Peyer's patch (tissue), 4 donors: ENCODE data around the gene PPP2R5D. TPM values are rescaled to one million over a fixed set of nuclear protein-coding genes. Genes with fewer than 3 reads are reported as not detected.
A peak's percentile ranks its signal among the peaks of the same experiment; 100 is the strongest.

Experiments
- DNase-seq, 3 donors: peaks; one replicate each; pipeline ENCODE4 v3.0.0-alpha.2; 2017 to 2019
- H3K27ac ChIP-seq, 4 donors: fragments of 200-600 bp; sonication (generic); one replicate each; pipeline ENCODE4 v1.5.1; 2016 to 2019
- H3K27me3 ChIP-seq, 2 donors: fragments of 200-600 bp; sonication (generic); one replicate each; pipeline ENCODE4 v1.5.1; 2019
- H3K36me3 ChIP-seq, 3 donors: fragments of 200-600 bp; sonication (generic); one replicate each; pipeline ENCODE4 v1.5.1; 2016 to 2019
- H3K4me1 ChIP-seq, 4 donors: fragments of 200-600 bp; sonication (generic); one replicate each; pipeline ENCODE4 v1.5.1; 2016 to 2019
- H3K4me3 ChIP-seq, 4 donors: fragments of 200-600 bp; sonication (generic); 1 replicate in 3 of 4; 2 replicates in 1 of 4; pipeline ENCODE4 v1.5.1; 2016 to 2019; ENCODE audit warnings: mild to moderate bottlenecking in 1 of 4
- H3K9me3 ChIP-seq, 4 donors: fragments of 200-600 bp; sonication (generic); one replicate each; pipeline ENCODE4 v1.5.1; 2016 to 2019; ENCODE audit warnings: mild to moderate bottlenecking in 1 of 4
- POLR2A ChIP-seq, 2 donors: fragments of 450-650 bp; IDR thresholded peaks; one replicate each; pipeline ENCODE4 v1.5.1; 2017; ENCODE audit warnings: antibody characterized with exemption in 2 of 2, mild to moderate bottlenecking in 2 of 2, moderate library complexity in 2 of 2
- total RNA-seq, 4 donors: library from RNA; depleted of rRNA; stranded (reverse); fragments of >200 nt; gene quantifications; one replicate each; pipeline ENCODE4 v1.1.0, GENCODE V29; 2016
- TF ChIP-seq, protein P1 (sequence below), 6 experiments: fragments of 450-650 bp in 4 of 6; fragments of 200-600 bp in 2 of 6; sonication (generic) in 1 of 6; IDR thresholded peaks; one replicate each; pipeline ENCODE4 v1.5.1; 2017 to 2019; ENCODE audit warnings: antibody characterized with exemption in 6 of 6, mild to moderate bottlenecking in 3 of 6, moderate library complexity in 1 of 6

Gene PPP2R5D
- total RNA-seq, 4 donors from 2014 or later: 84.2 to 177 (median 152) TPM

DNA sequence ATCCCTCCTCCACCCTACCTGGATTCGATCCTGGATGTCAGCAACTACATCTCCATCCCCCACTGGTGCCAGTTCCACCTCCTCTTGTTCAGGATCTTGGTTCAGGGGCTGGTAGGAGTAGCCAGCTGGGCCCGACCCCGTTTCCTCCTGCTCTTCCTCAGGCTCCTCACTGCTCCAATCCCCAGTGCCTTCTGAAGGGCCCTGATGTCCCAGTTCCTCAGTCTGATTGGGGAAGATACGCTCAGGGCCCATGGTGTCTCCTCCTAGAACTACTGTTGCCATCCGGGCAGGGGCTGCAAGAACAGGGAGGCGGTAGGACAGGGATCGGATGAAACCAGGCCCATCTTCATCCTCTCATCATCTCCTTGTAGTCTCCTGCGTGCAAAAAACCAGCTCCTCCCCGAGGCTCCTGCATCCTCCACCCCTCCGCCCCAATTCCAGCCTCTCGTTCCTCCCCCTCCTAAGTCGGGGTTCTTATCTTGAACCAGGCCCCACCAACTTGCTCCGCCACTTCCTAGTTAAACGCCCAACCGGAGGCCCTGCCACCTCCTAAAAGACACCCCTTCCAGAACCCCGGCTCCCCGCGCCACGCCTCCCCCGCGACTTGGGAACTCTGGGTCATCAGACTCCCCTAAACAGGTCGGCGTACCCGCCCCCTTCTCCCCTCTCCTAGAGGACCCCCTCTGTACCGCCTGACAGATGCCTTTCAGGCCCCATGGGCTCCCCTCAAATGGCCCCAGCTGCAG is 28.9 kb downstream of the PPP2R5D start:
- Histone ChIP-seq H3K27me3 (no peaks in the 10 kb centered on the region), H3K9me3 (no peaks in the 10 kb centered on the region), H3K27ac (peak overlapping the region; percentile 72 to 83 (median 76)), H3K4me1 (peaks cover 0 to 41% (median 10%) of the 10 kb centered on the region in 4 donors), H3K4me3 (peak overlapping the region; percentile 58 to 89 (median 66)), H3K36me3 (peaks cover 0 to 52% (median 0%) of the 10 kb centered on the region in 3 donors)
- TF ChIP-seq, protein P1, sequence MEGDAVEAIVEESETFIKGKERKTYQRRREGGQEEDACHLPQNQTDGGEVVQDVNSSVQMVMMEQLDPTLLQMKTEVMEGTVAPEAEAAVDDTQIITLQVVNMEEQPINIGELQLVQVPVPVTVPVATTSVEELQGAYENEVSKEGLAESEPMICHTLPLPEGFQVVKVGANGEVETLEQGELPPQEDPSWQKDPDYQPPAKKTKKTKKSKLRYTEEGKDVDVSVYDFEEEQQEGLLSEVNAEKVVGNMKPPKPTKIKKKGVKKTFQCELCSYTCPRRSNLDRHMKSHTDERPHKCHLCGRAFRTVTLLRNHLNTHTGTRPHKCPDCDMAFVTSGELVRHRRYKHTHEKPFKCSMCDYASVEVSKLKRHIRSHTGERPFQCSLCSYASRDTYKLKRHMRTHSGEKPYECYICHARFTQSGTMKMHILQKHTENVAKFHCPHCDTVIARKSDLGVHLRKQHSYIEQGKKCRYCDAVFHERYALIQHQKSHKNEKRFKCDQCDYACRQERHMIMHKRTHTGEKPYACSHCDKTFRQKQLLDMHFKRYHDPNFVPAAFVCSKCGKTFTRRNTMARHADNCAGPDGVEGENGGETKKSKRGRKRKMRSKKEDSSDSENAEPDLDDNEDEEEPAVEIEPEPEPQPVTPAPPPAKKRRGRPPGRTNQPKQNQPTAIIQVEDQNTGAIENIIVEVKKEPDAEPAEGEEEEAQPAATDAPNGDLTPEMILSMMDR (IDR thresholded peaks at IDR 0.05): no peak
- TF ChIP-seq POLR2A (IDR thresholded peaks at IDR 0.05): no peak
- DNase-seq: no peak

DNA sequence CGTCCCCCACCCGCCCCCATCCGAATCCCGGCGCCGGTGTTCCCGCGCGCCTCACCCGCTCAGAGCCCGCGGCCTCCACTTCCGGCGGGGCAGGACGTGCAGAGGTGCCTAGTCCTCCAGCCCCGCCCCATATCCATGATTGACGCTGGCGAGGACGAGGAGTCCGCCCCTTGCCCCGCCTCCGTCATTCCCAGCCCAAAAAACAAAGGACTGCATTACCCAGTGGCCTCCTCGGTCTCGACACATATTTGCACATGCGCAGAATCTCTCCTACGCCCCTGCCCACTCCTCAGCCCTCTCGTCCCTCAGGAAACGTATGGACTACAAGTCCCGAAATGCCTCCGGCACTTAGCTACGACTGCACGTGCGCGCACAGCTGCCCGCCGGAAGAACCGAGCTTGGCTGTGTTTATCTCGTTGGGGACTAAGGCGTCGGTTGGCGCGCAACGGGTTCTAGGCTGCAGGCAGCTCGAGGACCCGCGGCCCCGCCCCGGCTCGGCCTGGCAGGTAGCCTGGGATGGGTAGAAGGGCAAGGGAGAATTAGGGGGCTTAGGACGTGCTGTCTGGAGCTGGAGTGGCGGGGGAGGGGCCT is 29.6 kb downstream of the PPP2R5D start, which contains the start of the genes KLHDC3 and MEA1:
Gene KLHDC3, plus strand, starts transcription at position 407 of the 591 bp plus-strand sequence. CDS start 2,944 bp downstream, outside the sequence.
Gene MEA1, minus strand, starts transcription at position 104 of the 591 bp plus-strand sequence. CDS start 133 bp downstream, outside the sequence.
- H3K4me3 ChIP-seq: peak within 1 kb of the TSS; percentile 58 to 89 (median 66)
- H3K36me3 ChIP-seq: peaks cover 0 to 52% (median 0%) of the 10 kb centered on the region in 3 donors
- H3K9me3 ChIP-seq: no peaks in the 10 kb centered on the region
- TF ChIP-seq, protein P1 (IDR thresholded peaks at IDR 0.05): no peak
- peak in 1 of 2 donors; percentile 56 for TF ChIP-seq POLR2A (IDR thresholded peaks at IDR 0.05)
- DNase-seq: peak; percentile 99 to 100 (median 99)
- no peaks in the 10 kb centered on the region for H3K27me3 ChIP-seq
- H3K27ac ChIP-seq: peak within 1 kb of the TSS; percentile 72 to 83 (median 76)
- H3K4me1 ChIP-seq: peaks cover 0 to 41% (median 10%) of the 10 kb centered on the region in 4 donors

DNA sequence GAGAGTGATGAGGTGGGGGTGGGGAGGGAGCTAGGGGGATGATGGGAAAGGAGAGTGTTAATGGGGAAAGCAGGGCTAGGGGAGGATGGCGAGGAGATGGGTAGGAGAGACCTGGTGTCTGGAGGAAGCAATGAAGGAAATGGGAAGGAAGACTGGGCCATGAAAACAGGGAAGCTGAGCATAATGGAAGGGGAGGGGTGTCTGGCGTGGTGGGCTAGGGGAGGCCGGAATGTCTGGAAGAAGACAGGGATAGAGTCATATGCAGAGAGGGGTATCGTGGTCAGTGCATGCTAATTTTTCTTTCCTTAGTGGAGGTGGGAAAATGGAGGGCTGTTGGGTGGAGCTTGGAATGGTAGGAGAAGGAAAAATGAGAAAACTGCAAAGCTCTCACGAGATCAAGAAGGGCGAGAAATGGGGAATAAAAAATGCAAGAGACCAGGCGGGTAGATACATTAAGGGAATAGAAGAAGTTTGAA is 30.1 kb downstream of the PPP2R5D start:
- TF ChIP-seq, protein P1 (IDR thresholded peaks at IDR 0.05): no peak
- no peak for TF ChIP-seq POLR2A (IDR thresholded peaks at IDR 0.05)
- peaks cover 0 to 51% (median 0%) of the 10 kb centered on the region in 3 donors for H3K36me3 ChIP-seq
- no peaks in the 10 kb centered on the region for H3K9me3 ChIP-seq
- DNase-seq: no peak
- H3K4me1 ChIP-seq: peaks cover 0 to 41% (median 10%) of the 10 kb centered on the region in 4 donors
- peak overlapping the region; percentile 58 to 89 (median 66) for H3K4me3 ChIP-seq
- H3K27ac ChIP-seq: peak overlapping the region; percentile 61 to 83 (median 70)
- H3K27me3 ChIP-seq: no peaks in the 10 kb centered on the region

DNA sequence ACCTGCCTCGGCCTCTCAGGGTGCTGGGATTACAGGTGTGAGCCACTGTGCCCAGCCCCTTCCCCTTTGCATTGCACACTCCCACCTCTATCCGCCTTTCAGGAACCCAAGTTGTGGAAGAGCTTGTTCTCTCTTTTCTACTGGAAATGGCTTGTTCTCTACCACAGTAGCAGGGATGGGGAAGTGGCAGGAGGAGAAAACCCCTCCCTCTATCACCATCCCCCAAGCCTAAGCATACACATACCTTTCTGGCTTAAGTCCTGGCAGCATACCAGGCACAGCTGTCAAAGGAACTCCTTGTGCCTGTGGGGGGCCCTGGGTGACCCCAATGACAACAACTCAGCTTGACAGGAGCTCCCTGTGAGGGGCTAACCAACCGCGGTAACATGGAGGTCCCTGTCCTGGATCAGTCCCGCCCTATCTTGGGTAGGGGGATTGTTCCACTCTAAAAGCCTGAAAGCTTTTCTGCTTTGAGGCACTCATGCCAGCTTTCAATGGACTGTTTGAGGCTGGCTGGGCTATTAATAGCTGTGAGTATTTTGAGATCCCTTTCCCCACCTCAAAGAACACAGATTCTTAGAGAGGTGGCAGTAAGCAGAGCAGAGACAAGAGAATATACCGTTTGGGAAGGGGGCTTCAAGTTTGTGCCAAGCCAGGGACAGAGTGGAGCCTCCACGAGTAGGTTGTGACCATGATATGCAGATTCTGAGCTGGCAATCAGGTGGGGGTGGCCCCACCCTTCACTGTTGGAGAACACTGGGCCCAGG is 32.0 kb downstream of the PPP2R5D start:
- TF ChIP-seq POLR2A (IDR thresholded peaks at IDR 0.05): no peak
- TF ChIP-seq, protein P1 (IDR thresholded peaks at IDR 0.05): no peak
- Histone ChIP-seq H3K4me3 (no peak overlapping the region), H3K9me3 (no peaks in the 10 kb centered on the region), H3K27ac (no peak overlapping the region), H3K36me3 (peaks cover 0 to 32% (median 0%) of the 10 kb centered on the region in 3 donors), H3K4me1 (peaks cover 4 to 47% (median 10%) of the 10 kb centered on the region in 4 donors), H3K27me3 (no peaks in the 10 kb centered on the region)
- no peak for DNase-seq

DNA sequence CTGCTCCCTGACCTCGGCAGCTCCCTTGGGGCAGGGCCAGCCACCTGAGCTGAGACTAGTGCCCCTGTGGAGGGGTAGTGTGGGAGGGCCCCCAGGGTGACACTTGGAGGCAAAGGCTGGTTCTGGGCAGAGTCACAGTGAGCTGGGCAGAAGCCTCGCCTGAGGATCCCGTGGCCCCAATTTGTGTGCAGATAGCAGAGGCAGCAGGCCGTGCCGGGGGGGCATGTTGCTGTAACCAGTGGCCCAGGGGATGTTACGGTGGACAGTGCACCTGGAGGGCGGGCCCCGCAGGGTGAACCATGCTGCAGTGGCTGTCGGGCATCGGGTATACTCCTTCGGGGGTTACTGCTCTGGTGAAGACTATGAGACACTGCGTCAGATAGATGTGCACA is 32.6 kb downstream of the PPP2R5D start:
- DNase-seq: no peak
- Histone ChIP-seq H3K4me1 (peaks cover 4 to 47% (median 10%) of the 10 kb centered on the region in 4 donors), H3K36me3 (peaks cover 0 to 27% (median 0%) of the 10 kb centered on the region in 3 donors), H3K4me3 (no peak overlapping the region), H3K27ac (no peak overlapping the region), H3K27me3 (no peaks in the 10 kb centered on the region), H3K9me3 (no peaks in the 10 kb centered on the region)
- TF ChIP-seq, protein P1 (IDR thresholded peaks at IDR 0.05): no peak
- no peak for TF ChIP-seq POLR2A (IDR thresholded peaks at IDR 0.05)
